C4-2B (cell line): ENCODE data around the gene ADGRD2.

ENCODE experiments used
- H3K27ac ChIP-seq: fragments of 450-650 bp; 2 replicates; pipeline ENCODE4 v1.5.1; 2017
- CTCF ChIP-seq: fragments of 450-650 bp; conservative IDR thresholded peaks from 2 replicates; pipeline ENCODE4 v1.5.1; 2017; ENCODE audit warnings: mild to moderate bottlenecking
- ZFX ChIP-seq: fragments of 450-650 bp; IDR thresholded peaks from 2 replicates; pipeline ENCODE4 v1.6.1; 2017

The ADGRD2 gene

GRCh38 chr9:124426361-124426760 lies 23.9 kb upstream of the ADGRD2 start:
- H3K27ac ChIP-seq, result no peak overlapping the region
- TF ChIP-seq CTCF, result no peak
- no peak for TF ChIP-seq ZFX

- TF ChIP-seq CTCF (no peak), ZFX (no peak)
- no peak overlapping the region for H3K27ac ChIP-seq
Observed at GRCh38 chr9:124427281-124427680, 23.0 kb upstream of the ADGRD2 start.

GRCh38 chr9:124428751-124429529 lies 21.3 kb upstream of the ADGRD2 start:
- no peak overlapping the region for H3K27ac ChIP-seq
- TF ChIP-seq CTCF (no peak), ZFX (no peak)

- TF ChIP-seq CTCF (no peak), ZFX (no peak)
- no peak overlapping the region for H3K27ac ChIP-seq
Observed at GRCh38 chr9:124429530-124429867, 20.8 kb upstream of the ADGRD2 start.

- TF ChIP-seq ZFX, result no peak
- TF ChIP-seq CTCF, result no peak
- no peak overlapping the region for H3K27ac ChIP-seq
Observed at GRCh38 chr9:124436320-124436719, 13.9 kb upstream of the ADGRD2 start.

GRCh38 chr9:124437086-124437485 lies 13.2 kb upstream of the ADGRD2 start:
- no peak overlapping the region for H3K27ac ChIP-seq
- TF ChIP-seq ZFX (no peak), CTCF (no peak)

- no peak for TF ChIP-seq CTCF
- no peak for TF ChIP-seq ZFX
- H3K27ac ChIP-seq, result no peak overlapping the region
Observed at GRCh38 chr9:124438091-124438490, 12.2 kb upstream of the ADGRD2 start.
